Endodermal cell (in vitro differentiated cells): ENCODE data around the gene TAS2R13. TPM values are rescaled to one million over a fixed set of nuclear protein-coding genes. Genes with fewer than 3 reads are reported as not detected.

ENCODE experiments used
- DNase-seq: peaks from one replicate; pipeline ENCODE4 v3.0.0-alpha.2; 2017
- H3K27ac ChIP-seq: 2 replicates; pipeline ENCODE4 v1.5.1; 2013; ENCODE audit warnings: mild to moderate bottlenecking, low read depth, low read length, moderate library complexity
- H3K27me3 ChIP-seq: 2 replicates; pipeline ENCODE4 v1.6.1; 2013; ENCODE audit warnings: mild to moderate bottlenecking, low read length, moderate library complexity; ENCODE audit not compliant: insufficient read depth, control insufficient read depth, poor library complexity, severe bottlenecking
- H3K36me3 ChIP-seq: 2 replicates; pipeline ENCODE4 v1.7.0; 2013; ENCODE audit warnings: mild to moderate bottlenecking, low read length, moderate library complexity; ENCODE audit not compliant: control insufficient read depth, insufficient read depth
- H3K4me1 ChIP-seq: one replicate; pipeline ENCODE4 v1.7.0; 2013; ENCODE audit warnings: low read length; ENCODE audit not compliant: control insufficient read depth, insufficient read depth
- H3K4me3 ChIP-seq: 2 replicates; pipeline ENCODE4 v1.5.1; 2013; ENCODE audit warnings: mild to moderate bottlenecking, low read length, moderate library complexity
- H3K9ac ChIP-seq: 2 replicates; pipeline ENCODE4 v1.6.1; 2013; ENCODE audit warnings: mild to moderate bottlenecking, low read length, moderate library complexity; ENCODE audit not compliant: poor library complexity, severe bottlenecking; ENCODE audit errors: extremely low read depth
- H3K9me3 ChIP-seq: 2 replicates; pipeline ENCODE4 v1.6.1; 2013; ENCODE audit warnings: mild to moderate bottlenecking, low read length, moderate library complexity; ENCODE audit not compliant: control insufficient read depth
- H3K27ac Mint-ChIP-seq: 2 replicates; pipeline ENCODE4 v1.8.0; 2020; ENCODE audit warnings: mixed read lengths
- H3K27me3 Mint-ChIP-seq: 2 replicates; pipeline ENCODE4 v1.8.0; 2021; ENCODE audit warnings: mild to moderate bottlenecking, mixed read lengths; ENCODE audit not compliant: insufficient read depth
- H3K36me3 Mint-ChIP-seq: 2 replicates; pipeline ENCODE4 v1.8.0; 2020; ENCODE audit warnings: low read depth, mixed read lengths
- H3K4me1 Mint-ChIP-seq: 2 replicates; pipeline ENCODE4 v1.8.0; 2020; ENCODE audit warnings: mixed read lengths
- H3K4me3 Mint-ChIP-seq: 2 replicates; pipeline ENCODE4 v1.8.0; 2020; ENCODE audit warnings: mild to moderate bottlenecking, moderate library complexity, mixed read lengths
- H3K9me3 Mint-ChIP-seq: 2 replicates; pipeline ENCODE4 v1.8.0; 2020; ENCODE audit warnings: mild to moderate bottlenecking, mixed read lengths
- WGBS, 2 experiments: methylation state at CpG; one replicate each; pipeline versions ENCODE4 v1.1.5 to v1.1.7; 2013; ENCODE audit warnings: missing lambda C conversion rate in 2 of 2, mixed read lengths in 1 of 2; ENCODE audit not compliant: insufficient coverage in 1 of 2, insufficient read length in 1 of 2; 5-methylcytosine and 5-hydroxymethylcytosine counted together
- total RNA-seq, 2 donors: library from RNA; stranded (reverse); fragmentation: NEBNext Ultra II Directional in 1 of 2; extraction: Animal tissue kit (Norgen Biotek cat#: 25700) in 1 of 2; gene quantifications; 2 replicates in 1 of 2; 3 replicates in 1 of 2; pipeline ENCODE4 v1.2.1, GENCODE V29; 2021
- TF ChIP-seq, protein P1 (sequence below): fragments of 200-600 bp; sonication (generic); conservative IDR thresholded peaks from 2 replicates; pipeline ENCODE4 v1.5.0; 2021; ENCODE audit warnings: antibody characterized with exemption, mild to moderate bottlenecking

TAS2R13 gene
- total RNA-seq, 2 donors from 2014 or later = 1.2 to 5.1 TPM

DNA sequence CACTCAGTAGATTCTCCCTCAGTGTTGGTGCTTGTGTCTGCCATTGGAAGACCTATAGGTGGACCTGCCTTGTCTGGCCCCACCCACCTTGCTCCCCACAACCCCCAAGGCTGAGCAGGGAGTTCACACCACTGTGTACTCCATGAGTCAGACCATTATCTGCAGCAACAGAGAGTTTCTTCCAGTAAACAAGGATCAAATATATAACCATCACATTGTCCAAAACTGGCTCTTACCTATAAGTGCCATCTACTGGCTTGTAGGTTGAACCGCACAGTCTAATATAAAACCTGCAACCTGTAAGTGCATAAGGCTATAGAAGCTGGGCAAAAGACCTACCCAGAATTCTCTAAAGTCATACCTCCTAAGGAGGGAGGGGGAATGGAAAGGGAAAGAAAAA, 7.9 kb downstream of the TAS2R13 start:
- H3K9me3 ChIP-seq = peaks cover 29% of the 10 kb centered on the region
- no peak overlapping the region for H3K4me3 Mint-ChIP-seq
- peaks cover 31% of the 10 kb centered on the region for H3K9me3 Mint-ChIP-seq
- H3K9ac ChIP-seq = no peak overlapping the region
- 100% methylated on average over 1 of the region's 1 CpG; no CpG with 5 or more reads in 1 of the 2 experiments for whole genome bisulfite sequencing, 2 experiments
- peaks cover 33% of the 10 kb centered on the region for H3K36me3 Mint-ChIP-seq
- H3K4me1 ChIP-seq = no peaks in the 10 kb centered on the region
- no peak overlapping the region for H3K27ac ChIP-seq
- no peak for DNase-seq
- H3K4me3 ChIP-seq = no peak overlapping the region
- H3K27me3 ChIP-seq = no peaks in the 10 kb centered on the region
- no peaks in the 10 kb centered on the region for H3K27me3 Mint-ChIP-seq
- TF ChIP-seq, protein P1, sequence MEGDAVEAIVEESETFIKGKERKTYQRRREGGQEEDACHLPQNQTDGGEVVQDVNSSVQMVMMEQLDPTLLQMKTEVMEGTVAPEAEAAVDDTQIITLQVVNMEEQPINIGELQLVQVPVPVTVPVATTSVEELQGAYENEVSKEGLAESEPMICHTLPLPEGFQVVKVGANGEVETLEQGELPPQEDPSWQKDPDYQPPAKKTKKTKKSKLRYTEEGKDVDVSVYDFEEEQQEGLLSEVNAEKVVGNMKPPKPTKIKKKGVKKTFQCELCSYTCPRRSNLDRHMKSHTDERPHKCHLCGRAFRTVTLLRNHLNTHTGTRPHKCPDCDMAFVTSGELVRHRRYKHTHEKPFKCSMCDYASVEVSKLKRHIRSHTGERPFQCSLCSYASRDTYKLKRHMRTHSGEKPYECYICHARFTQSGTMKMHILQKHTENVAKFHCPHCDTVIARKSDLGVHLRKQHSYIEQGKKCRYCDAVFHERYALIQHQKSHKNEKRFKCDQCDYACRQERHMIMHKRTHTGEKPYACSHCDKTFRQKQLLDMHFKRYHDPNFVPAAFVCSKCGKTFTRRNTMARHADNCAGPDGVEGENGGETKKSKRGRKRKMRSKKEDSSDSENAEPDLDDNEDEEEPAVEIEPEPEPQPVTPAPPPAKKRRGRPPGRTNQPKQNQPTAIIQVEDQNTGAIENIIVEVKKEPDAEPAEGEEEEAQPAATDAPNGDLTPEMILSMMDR = peak; percentile 49
- H3K36me3 ChIP-seq = no peaks in the 10 kb centered on the region
- no peak overlapping the region for H3K27ac Mint-ChIP-seq
- no peaks in the 10 kb centered on the region for H3K4me1 Mint-ChIP-seq

GRCh38 chr12:10900972-10901371, 8.4 kb downstream of the TAS2R13 start:
- H3K4me3 Mint-ChIP-seq = no peak overlapping the region

GRCh38 chr12:10900530-10900929, 8.8 kb downstream of the TAS2R13 start:
- Histone ChIP-seq H3K4me3 (no peak overlapping the region), H3K27ac (no peak overlapping the region), H3K36me3 (no peaks in the 10 kb centered on the region), H3K9ac (no peak overlapping the region), H3K4me1 (no peaks in the 10 kb centered on the region), H3K9me3 (peaks cover 27% of the 10 kb centered on the region), H3K27me3 (no peaks in the 10 kb centered on the region)
- 90 to 100% methylated on average over 1 of the region's 1 CpG for WGBS, 2 experiments
- no peaks in the 10 kb centered on the region for H3K4me1 Mint-ChIP-seq
- DNase-seq = no peak
- peak overlapping the region; percentile 49 for H3K27ac Mint-ChIP-seq
- no peak overlapping the region for H3K4me3 Mint-ChIP-seq
- peaks cover 28% of the 10 kb centered on the region for H3K36me3 Mint-ChIP-seq
- peaks cover 27% of the 10 kb centered on the region for H3K9me3 Mint-ChIP-seq
- TF ChIP-seq, protein P1 = no peak
- H3K27me3 Mint-ChIP-seq = no peaks in the 10 kb centered on the region

More at GRCh38 chr12:10900972-10901371, 8.4 kb downstream of the TAS2R13 start:
- 80% methylated on average over 1 of the region's 1 CpG; no CpG with 5 or more reads in 1 of the 2 experiments for WGBS, 2 experiments
- peak overlapping the region; percentile 49 for H3K27ac Mint-ChIP-seq
- no peak overlapping the region for H3K27ac ChIP-seq
- DNase-seq = no peak
- H3K27me3 Mint-ChIP-seq = no peaks in the 10 kb centered on the region
- TF ChIP-seq, protein P1 = no peak
- H3K9me3 Mint-ChIP-seq = peaks cover 31% of the 10 kb centered on the region
- H3K9me3 ChIP-seq = peaks cover 29% of the 10 kb centered on the region
- no peak overlapping the region for H3K9ac ChIP-seq
- peaks cover 31% of the 10 kb centered on the region for H3K36me3 Mint-ChIP-seq
- H3K4me1 Mint-ChIP-seq = no peaks in the 10 kb centered on the region
- H3K36me3 ChIP-seq = no peaks in the 10 kb centered on the region
- no peaks in the 10 kb centered on the region for H3K4me1 ChIP-seq
- no peak overlapping the region for H3K4me3 ChIP-seq
- no peaks in the 10 kb centered on the region for H3K27me3 ChIP-seq
